DND-41 (cell line): Measurements from ENCODE around the gene PHOSPHO1.

ENCODE experiments used
- ATAC-seq: fragments of 200-7000 bp; cut with Tn5 transposase; 3 replicates; pipeline ENCODE4 v1.9.1; 2021; ENCODE audit warnings: low read depth; ENCODE audit not compliant: insufficient read depth
- DNase-seq: peaks from one replicate; pipeline ENCODE4 v3.0.0-alpha.2; 2020
- H2AFZ ChIP-seq: 2 replicates; pipeline ENCODE4 v1.6.0; 2012; ENCODE audit warnings: low read depth, low read length
- H3K27ac ChIP-seq: 2 replicates; pipeline ENCODE4 v1.5.1; 2012; ENCODE audit warnings: low read length, inconsistent platforms
- H3K27me3 ChIP-seq: fragments of 200-600 bp; sonication (generic); 2 replicates; pipeline ENCODE4 v1.6.0; 2012; ENCODE audit warnings: low read length, mild to moderate bottlenecking, inconsistent platforms; ENCODE audit not compliant: insufficient read depth, poor library complexity
- H3K36me3 ChIP-seq: 2 replicates; pipeline ENCODE4 v1.5.1; 2012; ENCODE audit warnings: low read length, inconsistent platforms; ENCODE audit not compliant: insufficient read depth
- H3K4me1 ChIP-seq: 2 replicates; pipeline ENCODE4 v1.5.1; 2012; ENCODE audit warnings: mild to moderate bottlenecking, low read length; ENCODE audit not compliant: insufficient read depth
- H3K4me2 ChIP-seq: 2 replicates; pipeline ENCODE4 v1.6.0; 2012; ENCODE audit warnings: mild to moderate bottlenecking, moderate library complexity, low read length, inconsistent platforms; ENCODE audit not compliant: insufficient read depth
- H3K4me3 ChIP-seq, 2 experiments: fragments of 200-600 bp in 1 of 2; shearing (Covaris generic) in 1 of 2; 2 replicates each; pipeline ENCODE4 v1.5.1; 2012 to 2016; ENCODE audit warnings: inconsistent platforms in 2 of 2, low read length in 2 of 2, mild to moderate bottlenecking in 2 of 2, low read depth in 1 of 2, moderate library complexity in 1 of 2
- H3K79me2 ChIP-seq: 2 replicates; pipeline ENCODE4 v1.6.0; 2012; ENCODE audit warnings: low read length, inconsistent platforms; ENCODE audit not compliant: insufficient read depth
- H3K9ac ChIP-seq: 2 replicates; pipeline ENCODE4 v1.6.0; 2012; ENCODE audit warnings: low read depth, mild to moderate bottlenecking, inconsistent platforms, low read length, moderate library complexity
- H3K9me3 ChIP-seq: 2 replicates; pipeline ENCODE4 v1.5.1; 2012; ENCODE audit warnings: low read length, moderate library complexity, mild to moderate bottlenecking, inconsistent platforms; ENCODE audit not compliant: insufficient read depth, severe bottlenecking
- H4K20me1 ChIP-seq: 2 replicates; pipeline ENCODE4 v1.6.0; 2012; ENCODE audit warnings: low read length; ENCODE audit not compliant: insufficient read depth
- EZH2 ChIP-seq: IDR thresholded peaks from 3 replicates; pipeline ENCODE4 v1.6.1; 2012; ENCODE audit warnings: borderline replicate concordance, low read depth, mild to moderate bottlenecking, moderate library complexity, low read length, inconsistent platforms; ENCODE audit not compliant: severe bottlenecking
- TF ChIP-seq, protein P1 (sequence below): IDR thresholded peaks from 2 replicates; pipeline ENCODE4 v1.5.1; 2012; ENCODE audit warnings: borderline replicate concordance, low read length, moderate library complexity, mild to moderate bottlenecking; ENCODE audit not compliant: poor library complexity, severe bottlenecking; ENCODE audit errors: extremely low read depth

The PHOSPHO1 gene

DNA sequence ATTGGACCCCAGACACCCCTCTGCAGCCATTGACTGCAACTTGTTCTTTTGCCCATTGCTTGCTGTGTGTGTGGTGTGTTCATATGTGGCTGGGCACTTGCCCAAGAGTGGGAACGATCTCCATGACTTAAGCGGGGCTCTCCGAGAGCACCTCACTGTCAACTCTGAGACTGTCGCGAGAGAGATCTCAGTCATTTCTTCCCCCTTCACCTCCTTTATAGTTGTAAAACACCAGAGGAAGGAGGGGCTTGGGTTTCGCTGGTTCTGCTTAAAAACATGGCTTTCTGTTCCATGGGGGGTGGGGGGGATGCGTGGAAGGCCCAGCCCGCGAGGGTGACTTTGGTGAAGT lies 7.4 kb downstream of the PHOSPHO1 start:
- H3K9me3 ChIP-seq, result no peaks in the 10 kb centered on the region
- H3K4me1 ChIP-seq, result peaks cover 8% of the 10 kb centered on the region
- H4K20me1 ChIP-seq, result peaks cover 4% of the 10 kb centered on the region; the same call in 1 of the 2 replicates
- no peak overlapping the region for H3K4me2 ChIP-seq
- H2AFZ ChIP-seq, result no peak overlapping the region
- H3K36me3 ChIP-seq, result peaks cover 24% of the 10 kb centered on the region
- ATAC-seq, result no peak
- TF ChIP-seq EZH2, result no peak
- TF ChIP-seq, protein P1, sequence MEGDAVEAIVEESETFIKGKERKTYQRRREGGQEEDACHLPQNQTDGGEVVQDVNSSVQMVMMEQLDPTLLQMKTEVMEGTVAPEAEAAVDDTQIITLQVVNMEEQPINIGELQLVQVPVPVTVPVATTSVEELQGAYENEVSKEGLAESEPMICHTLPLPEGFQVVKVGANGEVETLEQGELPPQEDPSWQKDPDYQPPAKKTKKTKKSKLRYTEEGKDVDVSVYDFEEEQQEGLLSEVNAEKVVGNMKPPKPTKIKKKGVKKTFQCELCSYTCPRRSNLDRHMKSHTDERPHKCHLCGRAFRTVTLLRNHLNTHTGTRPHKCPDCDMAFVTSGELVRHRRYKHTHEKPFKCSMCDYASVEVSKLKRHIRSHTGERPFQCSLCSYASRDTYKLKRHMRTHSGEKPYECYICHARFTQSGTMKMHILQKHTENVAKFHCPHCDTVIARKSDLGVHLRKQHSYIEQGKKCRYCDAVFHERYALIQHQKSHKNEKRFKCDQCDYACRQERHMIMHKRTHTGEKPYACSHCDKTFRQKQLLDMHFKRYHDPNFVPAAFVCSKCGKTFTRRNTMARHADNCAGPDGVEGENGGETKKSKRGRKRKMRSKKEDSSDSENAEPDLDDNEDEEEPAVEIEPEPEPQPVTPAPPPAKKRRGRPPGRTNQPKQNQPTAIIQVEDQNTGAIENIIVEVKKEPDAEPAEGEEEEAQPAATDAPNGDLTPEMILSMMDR, result no peak
- no peak overlapping the region for H3K4me3 ChIP-seq
- no peaks in the 10 kb centered on the region for H3K27me3 ChIP-seq
- no peak overlapping the region for H3K9ac ChIP-seq
- H3K79me2 ChIP-seq, result no peaks in the 10 kb centered on the region
- DNase-seq, result no peak
- H3K27ac ChIP-seq, result no peak overlapping the region

DNA sequence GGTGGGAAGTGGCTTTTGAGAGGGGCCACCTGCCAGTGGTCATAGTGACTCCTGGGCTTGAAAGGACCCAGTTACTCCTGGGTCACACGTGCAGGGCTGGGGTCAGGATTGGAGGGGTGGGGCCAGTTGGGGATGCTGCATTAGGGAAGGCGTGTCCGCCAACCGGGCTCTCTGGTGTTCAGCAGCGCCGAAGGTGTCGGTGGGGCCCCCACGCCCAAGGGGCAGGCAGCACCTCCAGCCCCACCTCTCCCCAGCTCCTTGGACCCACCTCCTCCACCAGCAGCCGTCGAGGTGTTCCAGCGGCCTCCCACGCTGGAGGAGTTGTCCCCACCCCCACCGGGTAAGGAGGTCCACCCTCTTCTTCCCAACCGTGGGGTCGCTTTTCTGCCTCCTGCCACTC lies 10.6 kb downstream of the PHOSPHO1 start:
- ATAC-seq, result no peak
- H3K9me3 ChIP-seq, result no peaks in the 10 kb centered on the region
- H3K9ac ChIP-seq, result no peak overlapping the region
- H3K4me3 ChIP-seq, result no peak overlapping the region
- TF ChIP-seq, protein P1, result no peak
- TF ChIP-seq EZH2, result no peak
- no peak for DNase-seq
- no peaks in the 10 kb centered on the region for H3K79me2 ChIP-seq
- peaks cover 40% of the 10 kb centered on the region for H3K36me3 ChIP-seq
- peaks cover 23% of the 10 kb centered on the region for H3K4me1 ChIP-seq
- no peak overlapping the region for H2AFZ ChIP-seq
- no peaks in the 10 kb centered on the region for H4K20me1 ChIP-seq
- H3K4me2 ChIP-seq, result no peak overlapping the region
- no peaks in the 10 kb centered on the region for H3K27me3 ChIP-seq
- H3K27ac ChIP-seq, result no peak overlapping the region

DNA sequence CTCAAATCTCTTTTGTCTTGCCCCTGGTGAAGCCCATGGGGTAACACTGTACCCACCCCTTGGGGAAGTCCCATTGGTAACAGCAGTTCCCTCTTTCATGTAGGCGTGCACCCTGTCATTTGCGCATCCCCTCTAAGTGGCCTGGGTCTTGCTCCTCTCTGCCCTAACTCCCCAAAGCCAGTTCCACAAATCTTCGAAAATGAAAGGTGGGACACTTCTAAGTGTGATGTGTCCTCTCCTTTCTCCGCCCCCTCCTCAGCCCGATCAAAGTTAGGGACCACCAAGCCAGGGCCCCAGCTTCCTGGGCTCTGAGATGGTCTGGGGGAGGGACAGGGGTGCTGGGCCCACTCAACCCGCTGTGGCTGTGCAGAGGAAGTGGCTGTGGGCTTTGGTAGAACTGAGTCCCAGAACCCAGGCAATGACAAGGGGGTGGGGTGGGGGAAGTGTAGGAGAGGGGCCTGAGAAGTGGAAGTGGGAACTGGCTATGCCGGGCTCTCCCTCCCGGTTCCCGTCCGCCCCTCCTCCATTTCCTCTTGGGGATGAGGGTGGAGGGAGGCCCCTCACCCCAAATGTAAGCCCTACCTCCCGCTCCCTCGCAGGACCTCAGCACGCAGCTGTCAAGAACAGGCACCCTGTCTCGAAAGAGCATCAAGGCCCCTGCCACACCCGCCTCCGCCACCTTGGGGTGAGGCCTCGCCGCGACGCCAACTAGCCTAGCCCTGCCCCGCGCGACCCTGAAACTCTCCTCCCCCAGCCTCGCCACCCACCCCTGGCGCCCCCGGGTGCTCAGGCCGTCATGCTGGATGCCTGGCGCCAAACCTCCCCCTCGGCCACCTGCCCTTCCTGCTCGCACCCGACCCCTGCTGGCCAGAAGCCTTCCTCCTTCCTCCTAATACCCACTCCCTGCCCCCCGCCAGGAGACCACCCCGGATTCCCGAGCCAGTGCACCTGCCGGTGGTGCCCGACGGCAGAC lies 11.4 kb downstream of the PHOSPHO1 start:
- peak; percentile 69 for DNase-seq
- peaks cover 23% of the 10 kb centered on the region for H3K4me1 ChIP-seq
- no peak overlapping the region for H3K4me2 ChIP-seq
- peak; percentile 56 for ATAC-seq
- H3K36me3 ChIP-seq, result peaks cover 40% of the 10 kb centered on the region
- H2AFZ ChIP-seq, result no peak overlapping the region
- H4K20me1 ChIP-seq, result no peaks in the 10 kb centered on the region
- H3K9me3 ChIP-seq, result no peaks in the 10 kb centered on the region
- H3K27ac ChIP-seq, result peak overlapping the region; percentile 5; the same call in 1 of the 2 replicates
- H3K4me3 ChIP-seq, result no peak overlapping the region
- no peaks in the 10 kb centered on the region for H3K79me2 ChIP-seq
- TF ChIP-seq, protein P1, result no peak
- TF ChIP-seq EZH2, result no peak
- no peaks in the 10 kb centered on the region for H3K27me3 ChIP-seq
- no peak overlapping the region for H3K9ac ChIP-seq
